HL-60 (cell line): ENCODE results near the gene TUFM. TPM values are rescaled to one million over a fixed set of nuclear protein-coding genes. Genes with fewer than 3 reads are reported as not detected.

Experiments used
- microRNA-seq: library from miRNA; unstranded; fragments of <30 nt; microRNA quantifications from one replicate; pipeline ENCODE4, GENCODE V29; 2018

The TUFM gene

Small RNA genes lying within 50 kb of the gene (microRNA-seq; reads per million reads assigned to microRNA genes)
- not detected for gene MIR4721
